DND-41 (cell line): Measurements from ENCODE around the gene CHRNB2.

Experiments
- ATAC-seq: fragments of 200-7000 bp; cut with Tn5 transposase; 3 replicates; pipeline ENCODE4 v1.9.1; 2021; ENCODE audit warnings: low read depth; ENCODE audit not compliant: insufficient read depth
- DNase-seq: peaks from one replicate; pipeline ENCODE4 v3.0.0-alpha.2; 2020
- H2AFZ ChIP-seq: 2 replicates; pipeline ENCODE4 v1.6.0; 2012; ENCODE audit warnings: low read depth, low read length
- H3K27ac ChIP-seq: 2 replicates; pipeline ENCODE4 v1.5.1; 2012; ENCODE audit warnings: low read length, inconsistent platforms
- H3K27me3 ChIP-seq: fragments of 200-600 bp; sonication (generic); 2 replicates; pipeline ENCODE4 v1.6.0; 2012; ENCODE audit warnings: low read length, mild to moderate bottlenecking, inconsistent platforms; ENCODE audit not compliant: insufficient read depth, poor library complexity
- H3K36me3 ChIP-seq: 2 replicates; pipeline ENCODE4 v1.5.1; 2012; ENCODE audit warnings: low read length, inconsistent platforms; ENCODE audit not compliant: insufficient read depth
- H3K4me1 ChIP-seq: 2 replicates; pipeline ENCODE4 v1.5.1; 2012; ENCODE audit warnings: mild to moderate bottlenecking, low read length; ENCODE audit not compliant: insufficient read depth
- H3K4me2 ChIP-seq: 2 replicates; pipeline ENCODE4 v1.6.0; 2012; ENCODE audit warnings: mild to moderate bottlenecking, moderate library complexity, low read length, inconsistent platforms; ENCODE audit not compliant: insufficient read depth
- H3K4me3 ChIP-seq, 2 experiments: fragments of 200-600 bp in 1 of 2; shearing (Covaris generic) in 1 of 2; 2 replicates each; pipeline ENCODE4 v1.5.1; 2012 to 2016; ENCODE audit warnings: inconsistent platforms in 2 of 2, low read length in 2 of 2, mild to moderate bottlenecking in 2 of 2, low read depth in 1 of 2, moderate library complexity in 1 of 2
- H3K79me2 ChIP-seq: 2 replicates; pipeline ENCODE4 v1.6.0; 2012; ENCODE audit warnings: low read length, inconsistent platforms; ENCODE audit not compliant: insufficient read depth
- H3K9ac ChIP-seq: 2 replicates; pipeline ENCODE4 v1.6.0; 2012; ENCODE audit warnings: low read depth, mild to moderate bottlenecking, inconsistent platforms, low read length, moderate library complexity
- H3K9me3 ChIP-seq: 2 replicates; pipeline ENCODE4 v1.5.1; 2012; ENCODE audit warnings: low read length, moderate library complexity, mild to moderate bottlenecking, inconsistent platforms; ENCODE audit not compliant: insufficient read depth, severe bottlenecking
- H4K20me1 ChIP-seq: 2 replicates; pipeline ENCODE4 v1.6.0; 2012; ENCODE audit warnings: low read length; ENCODE audit not compliant: insufficient read depth
- CTCF ChIP-seq: IDR thresholded peaks from 2 replicates; pipeline ENCODE4 v1.5.1; 2012; ENCODE audit warnings: borderline replicate concordance, low read length, moderate library complexity, mild to moderate bottlenecking; ENCODE audit not compliant: poor library complexity, severe bottlenecking; ENCODE audit errors: extremely low read depth
- EZH2 ChIP-seq: IDR thresholded peaks from 3 replicates; pipeline ENCODE4 v1.6.1; 2012; ENCODE audit warnings: borderline replicate concordance, low read depth, mild to moderate bottlenecking, moderate library complexity, low read length, inconsistent platforms; ENCODE audit not compliant: severe bottlenecking

The CHRNB2 gene

GRCh38 chr1:154548028-154548427 lies 19.6 kb upstream of the CHRNB2 start:
- H3K4me2 ChIP-seq = no peak overlapping the region

GRCh38 chr1:154549202-154549770 lies 18.3 kb upstream of the CHRNB2 start:
- ATAC-seq = no peak
- Histone ChIP-seq H2AFZ (no peak overlapping the region), H3K4me3 (no peak overlapping the region), H3K9me3 (no peaks in the 10 kb centered on the region), H3K27me3 (no peaks in the 10 kb centered on the region), H3K4me2 (peak overlapping the region; percentile 29; the same call in 1 of the 2 replicates), H4K20me1 (peaks cover 30% of the 10 kb centered on the region), H3K36me3 (peaks cover 58% of the 10 kb centered on the region), H3K27ac (no peak overlapping the region), H3K9ac (no peak overlapping the region), H3K79me2 (no peaks in the 10 kb centered on the region), H3K4me1 (peaks cover 11% of the 10 kb centered on the region; the same call in 1 of the 2 replicates)
- no peak for DNase-seq
- TF ChIP-seq EZH2 = no peak
- no peak for TF ChIP-seq CTCF

More at GRCh38 chr1:154548028-154548427, 19.6 kb upstream of the CHRNB2 start:
- H3K36me3 ChIP-seq = peaks cover 45% of the 10 kb centered on the region
- H4K20me1 ChIP-seq = peaks cover 30% of the 10 kb centered on the region
- no peak overlapping the region for H3K4me3 ChIP-seq
- no peak overlapping the region for H2AFZ ChIP-seq
- DNase-seq (no peak), ATAC-seq (no peak)
- H3K27me3 ChIP-seq = no peaks in the 10 kb centered on the region
- H3K79me2 ChIP-seq = no peaks in the 10 kb centered on the region
- no peak overlapping the region for H3K27ac ChIP-seq
- no peak overlapping the region for H3K9ac ChIP-seq
- TF ChIP-seq CTCF (no peak), EZH2 (no peak)
- peaks cover 11% of the 10 kb centered on the region; the same call in 1 of the 2 replicates for H3K4me1 ChIP-seq
- no peaks in the 10 kb centered on the region for H3K9me3 ChIP-seq

GRCh38 chr1:154550070-154550469 lies 17.5 kb upstream of the CHRNB2 start:
- no peaks in the 10 kb centered on the region for H3K27me3 ChIP-seq
- ATAC-seq (no peak), DNase-seq (no peak)
- TF ChIP-seq EZH2 (no peak), CTCF (no peak)
- 0 out of 2 replicates have a peak overlapping the region, but pooled peaks have one; percentile 5 for H3K4me2 ChIP-seq
- H3K27ac ChIP-seq = no peak overlapping the region
- H4K20me1 ChIP-seq = peaks cover 30% of the 10 kb centered on the region
- H3K4me1 ChIP-seq = peaks cover 11% of the 10 kb centered on the region; the same call in 1 of the 2 replicates
- no peak overlapping the region for H2AFZ ChIP-seq
- H3K4me3 ChIP-seq = no peak overlapping the region
- H3K79me2 ChIP-seq = no peaks in the 10 kb centered on the region
- H3K9me3 ChIP-seq = no peaks in the 10 kb centered on the region
- no peak overlapping the region for H3K9ac ChIP-seq
- peaks cover 66% of the 10 kb centered on the region for H3K36me3 ChIP-seq

- no peaks in the 10 kb centered on the region for H3K9me3 ChIP-seq
- H4K20me1 ChIP-seq = peaks cover 34% of the 10 kb centered on the region
- H3K4me2 ChIP-seq = no peak overlapping the region
- no peak overlapping the region for H3K27ac ChIP-seq
- no peak overlapping the region for H2AFZ ChIP-seq
- H3K4me1 ChIP-seq = peaks cover 13% of the 10 kb centered on the region; the same call in 1 of the 2 replicates
- no peak overlapping the region for H3K4me3 ChIP-seq
- no peak for DNase-seq
- H3K79me2 ChIP-seq = peaks cover 4% of the 10 kb centered on the region
- TF ChIP-seq EZH2 (no peak), CTCF (no peak)
- H3K27me3 ChIP-seq = no peaks in the 10 kb centered on the region
- ATAC-seq = no peak
- no peak overlapping the region for H3K9ac ChIP-seq
- H3K36me3 ChIP-seq = peaks cover 72% of the 10 kb centered on the region
These were observed 16.9 kb upstream of the CHRNB2 start for GRCh38 chr1:154550657-154551056.
